Stimulated activated naive CD4-positive, alpha-beta T cell (primary cell): ENCODE measurements around the gene ZNF135.

Source experiments
- DNase-seq, 6 experiments: peaks; one replicate each; lab custom pipeline; 2025; lab: John Stamatoyannopoulos, UW

Gene ZNF135

DNA sequence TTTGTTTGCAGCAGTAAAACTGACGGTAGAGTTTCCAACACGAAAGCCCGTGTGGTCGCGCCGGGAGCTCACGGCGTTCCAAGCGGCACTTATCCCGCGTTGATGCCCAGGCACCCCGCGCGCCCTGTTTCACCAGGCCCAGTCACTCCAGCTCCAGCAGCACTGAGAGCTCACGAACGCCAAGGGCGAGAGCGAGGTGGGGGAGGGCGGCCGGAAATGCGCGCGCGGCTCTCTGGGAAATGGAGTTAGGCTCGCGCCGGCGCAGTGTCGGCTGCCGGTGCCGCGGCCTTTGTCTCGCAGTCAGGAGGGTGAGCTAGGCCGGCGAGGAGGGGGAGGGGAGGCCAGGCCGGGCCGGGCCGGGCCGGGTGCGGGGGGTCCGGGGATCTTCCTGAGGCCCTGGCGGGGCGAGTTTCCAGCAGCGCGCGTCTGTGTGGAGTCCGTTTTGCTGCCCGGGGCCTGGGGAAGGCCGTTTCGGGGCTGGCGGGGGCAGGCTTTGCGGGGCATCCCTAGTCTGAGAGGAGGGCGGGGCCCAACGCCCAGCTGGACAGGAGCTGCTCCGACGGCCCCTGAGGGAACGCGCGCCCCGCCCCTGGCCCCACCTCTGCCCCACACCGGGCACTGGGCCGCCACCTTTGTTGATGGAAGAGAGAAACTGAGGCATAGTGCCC is at the start of gene ZNF135:
Gene ZNF135 (plus strand): TSS at position 280 of the 668 bp plus-strand sequence. CDS start 721 bp downstream, outside the sequence.
- DNase-seq = peak in 5 of 6 experiments; percentile 18 to 72 (median 54)

DNA sequence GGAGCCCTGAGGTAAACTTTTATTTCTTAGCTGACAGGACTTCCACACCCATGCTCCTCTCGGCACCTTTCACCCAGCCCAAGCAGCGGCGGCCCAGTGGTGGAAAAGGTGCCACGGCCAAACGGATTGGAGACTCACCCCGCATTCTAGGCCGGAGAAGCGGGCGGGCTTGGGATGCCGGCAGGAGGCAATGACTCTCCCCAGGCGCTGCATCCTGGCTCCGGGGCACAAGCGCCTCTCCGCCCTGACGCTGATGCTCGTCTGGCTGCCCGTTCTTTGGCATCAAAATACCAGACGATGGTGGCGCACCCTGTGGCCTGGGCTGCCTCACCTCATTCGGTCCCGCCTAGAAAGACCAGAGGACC is 49.8 kb upstream of the ZNF135 start:
- no peak for DNase-seq

DNA sequence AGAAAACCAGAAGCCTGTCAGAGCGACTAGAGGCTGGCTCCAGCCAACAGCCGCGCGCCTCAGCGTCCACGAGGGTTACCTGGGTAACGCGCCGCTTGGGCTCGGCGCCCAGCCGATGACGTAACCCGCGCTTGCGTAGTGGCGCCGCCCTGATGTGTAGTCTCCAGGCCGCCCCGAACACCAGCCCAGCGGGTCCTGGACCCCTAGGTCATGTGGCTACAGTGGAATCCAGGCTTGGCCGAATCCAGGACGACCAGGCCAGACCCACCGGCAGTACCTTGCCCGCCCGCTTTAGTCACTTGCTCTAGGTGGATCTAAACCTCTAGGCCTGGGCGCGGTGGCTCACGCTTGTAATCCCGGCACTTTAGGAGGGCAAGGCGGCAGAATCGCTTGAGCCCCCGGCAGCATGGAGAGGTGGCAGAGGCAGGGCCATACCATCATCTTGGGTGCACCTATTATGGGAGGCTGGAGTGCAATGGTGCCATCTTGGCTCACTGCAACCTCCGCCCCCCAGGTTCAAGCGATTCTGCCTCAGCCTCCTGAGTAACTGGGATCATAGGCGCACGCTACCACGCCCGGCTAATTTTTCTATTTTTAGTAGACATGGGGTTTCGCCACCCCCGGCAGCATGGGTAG is 49.3 kb upstream of the ZNF135 start:
- peak in 4 of 6 experiments; percentile 2 to 26 (median 19) for DNase-seq

DNA sequence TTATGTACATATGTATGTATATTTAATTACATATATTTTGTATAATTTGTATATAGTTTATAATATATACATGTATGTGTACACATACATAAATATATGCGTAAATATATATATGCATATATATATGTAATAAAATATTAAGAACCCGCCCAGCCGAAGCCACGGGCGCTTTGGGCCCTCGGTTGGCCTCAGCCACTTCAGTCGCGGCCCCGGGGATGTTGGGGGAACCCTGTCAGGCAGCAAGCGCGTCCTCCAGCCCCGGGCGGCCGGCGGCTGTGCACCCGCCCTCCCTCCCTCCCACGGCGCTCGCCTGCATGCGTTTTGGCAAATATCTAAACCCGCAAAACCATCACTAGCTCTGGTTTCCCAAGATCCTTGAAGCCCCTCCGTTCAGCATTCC is 48.6 kb upstream of the ZNF135 start:
- no peak for DNase-seq

DNA sequence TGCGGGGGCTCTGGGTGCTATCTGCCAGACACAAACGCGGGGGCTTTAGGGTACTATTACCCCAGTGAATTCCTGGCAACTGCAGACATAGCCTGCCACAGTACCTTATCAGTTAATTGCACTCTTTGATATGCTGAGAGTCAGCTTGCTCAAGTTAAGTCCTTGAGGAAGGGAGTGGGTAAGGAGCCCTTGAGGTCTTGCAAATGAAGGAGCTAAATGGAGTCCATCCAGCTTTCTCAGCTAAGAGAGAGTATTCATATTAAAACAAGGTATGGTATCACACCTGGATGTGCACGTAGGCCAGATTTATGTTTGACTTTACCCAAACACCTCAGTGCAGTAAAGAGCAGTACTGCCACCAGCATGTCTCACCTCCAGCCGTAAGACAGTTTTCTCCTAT is 44.9 kb upstream of the ZNF135 start:
- DNase-seq = no peak

DNA sequence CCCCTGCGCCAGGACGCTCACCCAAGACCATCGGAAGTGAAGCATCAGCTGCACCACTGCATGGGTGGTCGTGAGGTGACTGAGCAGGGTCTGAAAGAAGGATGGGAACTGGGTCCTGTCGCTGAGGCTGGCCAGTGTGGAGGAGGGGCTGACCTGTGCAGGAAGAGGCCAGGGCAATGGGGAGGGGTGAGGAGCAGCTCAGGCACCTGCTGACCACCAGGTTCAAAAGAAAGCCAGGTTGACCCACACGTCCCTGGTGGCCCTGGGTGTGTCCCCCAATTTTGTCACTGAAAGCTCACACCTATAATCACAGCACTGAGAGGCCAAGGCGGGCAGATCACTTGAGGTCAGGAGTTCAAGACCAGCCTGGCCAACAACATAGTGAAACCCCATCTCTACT is 39.0 kb upstream of the ZNF135 start:
- no peak for DNase-seq

DNA sequence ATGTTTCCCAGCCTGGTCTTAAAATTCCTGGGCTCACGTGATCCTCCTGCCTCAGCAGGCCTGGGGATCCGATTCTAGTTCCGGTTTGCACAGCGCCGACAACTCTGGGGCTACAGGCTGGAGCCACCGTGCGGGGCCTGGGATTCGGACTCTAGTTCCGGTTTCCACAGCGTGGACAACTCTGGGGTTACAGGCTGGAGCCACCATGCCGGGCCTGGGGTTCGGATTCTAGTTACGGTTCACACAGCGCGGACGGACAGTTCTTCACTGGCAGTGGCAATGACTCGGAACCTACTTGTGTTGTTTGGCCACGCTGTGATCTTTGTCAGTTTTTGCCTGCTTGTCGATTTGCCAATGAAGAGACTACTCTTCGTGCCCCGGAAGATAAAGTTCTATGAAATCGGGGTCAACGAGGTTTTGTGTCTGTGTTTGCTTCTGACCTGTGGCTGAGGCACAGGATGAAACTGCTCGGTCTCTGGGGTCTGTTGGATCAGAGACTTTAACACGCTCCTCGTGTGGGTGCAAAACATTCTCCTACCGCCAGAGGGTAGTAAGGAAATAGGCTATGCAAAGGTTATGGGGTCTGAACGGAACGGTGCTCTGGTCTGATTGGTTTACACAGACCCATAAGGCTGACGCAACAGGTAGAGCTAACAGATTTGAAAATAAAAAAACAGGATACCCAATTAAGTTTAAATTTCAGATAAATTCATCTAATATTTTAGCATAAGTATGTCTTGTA is 37.4 kb upstream of the ZNF135 start:
- peak in 3 of 6 experiments; percentile 28 to 37 (median 31) for DNase-seq

DNA sequence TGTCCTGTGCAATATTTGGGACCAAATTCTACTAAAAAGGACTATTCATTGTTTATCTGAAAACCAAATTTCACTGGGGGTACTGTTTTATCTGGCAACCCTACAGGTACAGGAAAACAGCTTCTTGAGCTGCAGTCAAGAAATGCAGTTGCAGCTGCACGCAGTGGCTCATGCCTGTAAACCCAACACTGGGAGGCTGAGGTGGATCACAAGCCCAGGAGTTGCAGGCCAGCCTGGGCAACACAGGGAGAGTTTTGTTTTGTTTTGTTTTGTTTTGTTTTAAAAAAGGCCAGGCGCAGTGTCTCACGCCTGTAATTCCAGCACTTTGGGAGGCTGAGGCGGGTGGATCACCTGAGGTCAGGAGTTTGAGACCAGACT is 36.8 kb upstream of the ZNF135 start:
- DNase-seq = no peak

DNA sequence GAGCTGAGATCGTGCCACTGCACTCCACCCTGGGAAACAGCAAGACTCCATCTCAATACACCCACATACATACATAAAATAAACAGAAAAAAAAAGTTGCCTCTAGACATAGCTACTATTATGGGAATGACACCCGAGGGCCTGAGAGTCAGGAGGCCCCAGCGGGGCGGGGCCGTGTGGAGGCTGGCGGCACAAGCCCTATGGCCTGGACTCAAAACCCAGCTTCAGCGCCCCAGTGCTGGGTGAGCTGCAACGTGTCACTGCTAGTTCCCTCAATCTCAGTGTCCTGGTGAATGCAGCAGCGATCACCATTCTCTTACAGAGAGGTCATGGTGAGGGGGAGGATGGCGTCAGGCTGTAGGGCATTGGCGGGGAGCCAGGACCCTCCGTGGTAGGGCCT is 34.4 kb upstream of the ZNF135 start:
- no peak for DNase-seq

DNA sequence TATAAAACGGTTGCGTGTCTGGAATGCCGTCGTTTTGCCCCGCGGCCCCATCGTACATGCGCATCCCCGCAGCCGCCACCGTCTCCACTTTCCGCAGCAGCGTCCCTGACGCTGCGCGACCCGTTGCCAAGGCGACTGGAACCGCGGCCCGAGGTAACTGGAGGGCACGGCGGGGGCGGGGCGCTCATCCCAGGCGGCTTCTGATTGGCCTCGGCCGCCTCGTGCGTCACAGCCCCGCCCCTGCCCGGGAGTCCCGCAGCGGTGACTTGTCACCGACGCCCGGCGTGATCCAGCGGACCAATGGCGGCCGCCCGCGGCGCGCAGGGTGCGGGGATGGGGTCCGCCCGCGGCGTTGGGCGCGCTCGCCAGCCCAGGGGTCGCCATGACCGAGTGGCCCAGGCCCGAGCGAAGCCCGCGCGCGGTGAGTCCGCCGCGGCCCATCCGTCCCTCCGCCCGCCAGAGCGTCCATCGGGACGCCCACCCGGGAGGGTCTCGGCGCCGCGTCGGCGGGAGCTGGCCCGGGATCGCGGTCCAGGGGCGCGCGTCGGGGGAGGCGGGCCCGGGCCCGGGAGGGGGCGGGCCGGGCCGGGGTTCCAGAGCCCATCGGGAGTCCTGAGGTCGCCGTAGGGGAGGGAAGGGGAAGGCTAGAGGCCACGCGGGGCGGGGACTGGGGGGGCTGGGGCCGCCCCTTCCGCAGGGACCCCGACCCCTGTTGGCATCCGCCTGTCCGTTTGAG is 25.2 kb upstream of the ZNF135 start, which contains the start of gene ZSCAN1:
Gene ZSCAN1 (plus strand): TSS at position 285 of the 736 bp plus-strand sequence. CDS start 3,812 bp downstream, outside the sequence.
- peak in 1 of 6 experiments; percentile 3 for DNase-seq

DNA sequence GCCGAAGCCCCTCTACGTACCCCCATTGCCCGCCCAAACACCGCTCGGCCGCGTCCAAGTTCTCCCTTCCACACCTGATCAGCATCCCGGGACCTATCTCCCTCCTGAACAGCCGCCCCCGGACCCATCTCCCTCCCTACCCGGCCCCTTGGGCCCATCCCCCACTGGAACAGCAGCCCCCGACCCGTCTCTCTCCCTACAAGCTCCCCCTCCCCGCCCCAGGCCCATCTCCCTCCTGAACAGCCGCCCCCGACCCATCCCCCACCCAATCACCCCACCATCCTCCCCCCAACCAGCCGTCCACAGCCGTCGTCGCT is 24.6 kb upstream of the ZNF135 start:
- no peak for DNase-seq

DNA sequence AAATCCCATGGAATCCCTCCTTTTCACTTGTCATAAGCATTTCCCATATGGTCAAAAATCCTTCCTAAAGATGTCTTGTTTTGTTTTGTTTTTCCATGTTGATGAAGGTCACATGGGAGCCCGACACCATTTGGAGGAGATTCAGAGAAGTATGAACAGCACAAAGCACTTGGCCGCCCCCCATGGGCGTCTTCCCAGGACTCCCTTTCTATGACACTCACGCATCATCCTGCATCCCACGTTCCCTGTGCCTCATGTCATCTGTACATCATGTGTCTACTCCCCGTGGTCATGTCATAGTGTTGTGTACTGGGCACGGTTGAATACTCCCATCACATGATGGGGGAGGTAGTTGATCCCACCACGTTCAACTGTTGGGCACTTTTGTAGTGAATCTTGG is 23.2 kb upstream of the ZNF135 start:
- no peak for DNase-seq

DNA sequence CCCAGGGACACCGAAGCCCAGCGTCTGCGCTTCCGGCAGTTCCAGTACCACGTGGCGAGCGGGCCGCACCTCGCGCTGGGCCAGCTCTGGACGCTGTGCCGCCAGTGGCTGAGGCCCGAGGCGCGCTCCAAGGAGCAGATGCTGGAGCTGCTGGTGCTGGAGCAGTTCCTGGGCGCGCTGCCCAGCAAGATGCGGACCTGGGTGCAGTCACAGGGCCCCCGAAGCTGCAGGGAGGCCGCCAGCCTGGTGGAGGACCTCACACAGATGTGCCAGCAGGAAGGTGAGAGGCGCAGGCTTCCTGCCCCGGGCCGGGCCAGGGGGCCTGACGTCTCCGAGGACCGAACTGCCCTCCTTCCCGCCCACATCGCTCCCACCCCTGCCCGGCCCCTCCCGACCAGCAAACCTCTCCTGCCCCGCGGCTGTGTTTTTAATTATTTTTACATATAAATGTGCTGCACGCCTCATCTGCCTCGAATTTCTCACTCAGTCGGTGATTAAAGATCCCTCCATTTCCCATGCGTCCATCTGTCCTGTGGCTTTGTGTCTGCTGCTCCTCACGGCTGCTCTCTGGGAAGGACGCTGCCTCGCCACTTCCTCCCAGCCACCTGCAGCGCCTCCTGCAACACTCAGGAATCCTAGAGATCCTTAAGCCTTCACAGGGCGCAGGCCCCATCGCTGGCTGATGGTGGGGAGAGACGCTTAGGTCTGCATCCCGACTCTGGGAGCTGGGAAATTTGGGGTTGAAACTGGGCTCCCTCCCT is 21.0 kb upstream of the ZNF135 start:
- DNase-seq = no peak

DNA sequence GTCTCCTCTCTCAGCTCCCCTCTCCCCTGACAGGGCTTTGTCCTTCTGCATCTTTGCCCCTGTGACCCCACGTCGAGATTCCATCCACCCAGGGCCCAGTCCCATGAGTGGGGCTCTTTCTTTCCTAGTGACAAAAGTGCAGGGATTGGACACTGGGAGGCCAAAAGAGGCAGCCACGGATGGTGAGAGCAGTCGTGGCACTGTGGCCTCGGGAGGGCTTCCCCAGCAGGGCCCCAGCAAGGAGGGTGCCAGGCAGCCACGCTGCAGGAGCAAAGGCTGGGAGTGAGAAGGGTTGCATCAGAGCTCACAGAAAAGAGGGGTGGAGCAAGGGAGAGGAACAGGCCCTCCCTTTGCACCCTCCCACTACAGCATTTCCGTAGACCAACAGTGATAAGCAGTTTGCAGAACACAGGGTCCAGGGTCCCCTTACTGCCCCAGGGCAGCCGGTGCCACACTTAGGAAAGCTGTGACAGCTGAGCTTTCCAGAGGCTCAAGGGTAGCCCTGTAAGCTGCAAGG is 20.3 kb upstream of the ZNF135 start:
- DNase-seq = no peak

DNA sequence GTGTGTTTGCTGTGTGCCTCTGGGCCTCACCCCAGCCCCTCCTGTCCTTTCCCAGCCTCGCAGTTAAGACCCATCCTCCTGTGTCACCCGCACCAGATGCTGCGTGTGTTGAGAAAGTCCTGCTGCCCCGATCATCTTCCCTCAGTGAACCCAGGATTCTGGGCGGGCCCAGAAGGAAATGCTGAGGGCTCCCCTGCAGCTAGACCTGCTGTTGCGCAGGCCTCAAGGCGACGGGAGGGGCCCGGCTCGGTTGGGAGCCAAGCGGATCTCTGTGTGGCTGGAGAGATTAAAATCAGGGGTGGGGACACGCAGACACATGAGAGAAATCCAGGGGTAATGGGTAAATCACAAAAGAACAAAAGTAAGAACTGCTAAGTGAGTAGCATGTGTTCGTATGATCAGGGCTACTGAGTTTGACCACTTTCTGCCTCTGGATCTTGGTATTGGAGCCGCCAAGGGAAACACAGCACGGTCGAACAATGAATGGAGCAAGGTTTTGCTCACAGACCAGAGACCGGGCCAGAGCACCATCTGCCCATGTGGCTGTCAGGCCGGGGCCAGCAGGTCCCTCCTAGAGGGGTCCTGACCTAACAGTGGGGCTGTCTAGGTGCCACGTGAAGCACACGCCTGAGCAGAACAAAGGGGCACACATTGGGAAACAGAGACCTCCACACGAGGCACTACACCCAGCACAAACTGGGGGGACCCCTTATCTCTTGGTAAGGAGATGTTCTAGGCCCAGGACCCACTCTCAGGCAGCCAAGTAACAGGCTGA is 18.1 kb upstream of the ZNF135 start:
- no peak for DNase-seq

DNA sequence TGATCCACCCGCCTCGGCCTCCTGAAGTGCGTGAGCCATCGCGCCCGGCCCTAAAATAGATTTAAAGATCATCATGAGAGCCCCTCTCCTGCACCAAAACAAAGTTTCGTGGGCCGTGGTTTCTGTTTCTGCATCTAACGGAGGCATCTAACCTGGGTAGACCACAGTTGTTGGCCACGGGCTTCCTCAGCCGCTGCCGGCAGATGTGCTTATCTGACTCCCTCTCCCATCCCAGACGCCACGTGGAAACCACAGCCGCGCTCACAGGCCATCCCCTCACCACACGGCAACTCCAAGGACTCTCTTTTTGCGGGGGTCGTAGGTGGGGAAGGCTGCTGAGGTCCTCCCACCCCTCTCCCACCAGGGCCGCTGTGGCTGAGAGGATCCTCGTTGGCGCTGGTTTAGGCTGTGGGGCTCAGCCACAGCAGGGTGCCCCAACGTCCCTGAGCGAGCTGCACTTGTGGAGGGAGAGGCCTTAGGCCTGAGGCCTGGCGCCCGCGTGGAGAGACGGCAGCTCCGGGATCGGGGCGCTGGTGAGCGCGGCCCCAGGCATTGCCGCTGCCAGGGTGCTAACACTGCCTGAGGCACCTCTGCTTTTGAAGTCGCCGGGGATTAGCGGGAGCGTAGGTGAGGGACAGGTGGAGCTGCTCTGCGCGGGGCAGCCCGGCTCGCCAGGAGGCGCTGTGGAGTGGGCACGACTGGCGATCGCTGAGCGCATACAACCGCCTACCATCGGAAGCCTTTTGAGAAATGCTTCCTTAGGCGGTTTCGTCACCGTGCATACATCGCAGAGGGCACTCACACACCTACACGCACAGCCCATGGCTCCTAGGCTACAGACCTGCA is 16.4 kb upstream of the ZNF135 start:
- DNase-seq = no peak

DNA sequence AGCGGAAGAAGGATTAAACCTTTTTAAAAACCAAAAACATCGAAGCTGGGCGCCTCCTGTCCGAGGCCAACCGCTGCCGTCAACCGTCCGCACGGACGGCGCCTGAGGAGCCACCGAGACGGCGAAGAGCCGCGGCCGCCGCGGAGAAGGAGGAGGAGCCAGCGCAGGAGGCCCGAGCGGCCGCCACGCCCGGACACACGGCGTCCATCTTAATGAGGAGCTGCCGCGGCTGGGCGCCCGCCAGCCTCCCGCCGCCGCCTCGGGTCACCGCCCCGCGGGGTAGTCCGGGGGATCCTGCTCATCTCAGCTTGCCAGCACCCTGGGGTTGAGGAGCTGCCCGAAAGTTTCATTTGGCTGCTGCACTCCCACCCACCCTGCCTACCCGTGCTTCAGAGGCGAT is 14.7 kb upstream of the ZNF135 start:
- no peak for DNase-seq

DNA sequence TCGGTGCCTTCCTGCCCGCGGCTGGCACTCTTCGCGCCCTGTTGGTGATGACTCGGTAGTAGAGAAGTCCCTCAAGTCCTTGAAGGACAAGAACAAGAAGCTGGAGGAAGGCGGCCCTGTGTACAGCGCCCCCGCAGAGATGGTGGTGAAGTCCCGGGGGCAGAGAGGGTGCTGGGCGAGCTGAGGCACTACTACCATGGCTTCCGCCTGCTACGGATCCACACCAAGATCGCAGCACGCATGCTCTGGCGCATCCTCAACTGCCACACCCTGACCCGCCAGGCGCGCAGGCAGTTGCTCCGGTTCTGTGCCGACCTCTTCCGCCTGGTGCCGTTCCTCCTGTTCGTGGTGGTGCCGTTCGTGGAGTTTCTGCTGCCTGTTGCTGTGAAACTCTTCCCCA is 14.2 kb upstream of the ZNF135 start:
- DNase-seq = no peak

DNA sequence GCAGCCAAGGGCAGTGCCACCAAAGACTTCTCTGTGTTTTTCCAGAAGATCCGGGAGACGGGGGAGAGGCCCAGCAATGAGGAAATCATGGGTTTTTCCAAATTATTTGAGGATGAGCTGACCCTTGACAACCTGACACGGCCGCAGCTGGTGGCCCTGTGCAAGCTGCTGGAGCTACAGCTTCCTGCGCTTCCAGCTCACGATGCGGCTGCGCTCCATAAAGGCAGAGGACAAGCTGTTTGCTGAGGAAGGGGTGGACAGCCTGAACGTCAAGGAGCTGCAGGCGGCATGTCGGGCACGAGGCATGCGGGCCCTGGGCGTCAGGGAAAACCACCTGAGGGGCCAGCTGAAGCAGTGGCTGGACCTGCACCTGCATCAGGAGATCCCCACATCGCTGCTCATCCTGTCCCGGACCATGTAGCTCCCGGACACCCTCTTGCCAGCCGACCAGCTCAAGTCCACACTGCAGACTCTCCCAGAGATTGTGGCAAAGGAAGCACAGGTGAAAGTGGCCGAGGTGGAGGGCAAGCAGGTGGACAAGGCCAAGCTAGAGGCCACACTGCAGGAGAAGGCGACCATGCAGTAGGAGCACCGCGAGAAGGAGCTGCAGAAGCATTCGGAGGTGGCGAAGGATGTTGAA is 13.6 kb upstream of the ZNF135 start:
- no peak for DNase-seq
